SU-DHL-6 (cell line): ENCODE data around the gene ABLIM1.

ENCODE experiments used
- H2AFZ ChIP-seq: fragments of 200-600 bp; sonication (generic); 2 replicates; pipeline ENCODE4 v1.6.1; 2014; ENCODE audit warnings: low read depth, mild to moderate bottlenecking, moderate library complexity, mixed read lengths, antibody characterized with exemption, low read length; ENCODE audit not compliant: severe bottlenecking
- H3F3A ChIP-seq: fragments of 200-600 bp; shearing (Covaris generic); 2 replicates; pipeline ENCODE4 v1.6.0; 2016; ENCODE audit warnings: antibody characterized with exemption, mild to moderate bottlenecking; ENCODE audit not compliant: insufficient read depth
- H3K27ac ChIP-seq: fragments of 200-600 bp; sonication (generic); 2 replicates; pipeline ENCODE4 v1.5.1; 2016; ENCODE audit warnings: low read depth, mild to moderate bottlenecking, low read length, moderate library complexity, mixed read lengths
- H3K27me3 ChIP-seq: fragments of 200-600 bp; sonication (generic), shearing (Covaris generic); 2 replicates; pipeline ENCODE4 v1.6.0; 2014; ENCODE audit warnings: mild to moderate bottlenecking, low read length
- H3K36me3 ChIP-seq: fragments of 200-600 bp; sonication (generic); 2 replicates; pipeline ENCODE4 v1.6.1; 2014; ENCODE audit warnings: mild to moderate bottlenecking, low read length, mixed read lengths
- H3K4me2 ChIP-seq: fragments of 300-600, 200-600 bp; shearing (Covaris generic), sonication (generic); 2 replicates; pipeline ENCODE4 v1.6.0; 2014; ENCODE audit warnings: low read length, low read depth, mild to moderate bottlenecking; ENCODE audit not compliant: poor library complexity, severe bottlenecking
- H3K4me3 ChIP-seq: fragments of 200-600 bp; sonication (generic); 2 replicates; pipeline ENCODE4 v1.5.1; 2014; ENCODE audit warnings: antibody characterized with exemption, low read length, mild to moderate bottlenecking, mixed read lengths; ENCODE audit not compliant: insufficient read depth, poor library complexity, severe bottlenecking
- H3K79me2 ChIP-seq: fragments of 200-600 bp; sonication (generic); 2 replicates; pipeline ENCODE4 v1.6.1; 2014; ENCODE audit warnings: mild to moderate bottlenecking, low read length, moderate library complexity; ENCODE audit not compliant: insufficient read depth
- H3K9ac ChIP-seq: fragments of 200-600 bp; sonication (generic); 2 replicates; pipeline ENCODE4 v1.7.0; 2014; ENCODE audit warnings: mild to moderate bottlenecking, low read length
- H3K9me2 ChIP-seq: fragments of 200-600 bp; sonication (generic); replicated peaks from 2 replicates; pipeline ENCODE4 v1.6.1; 2014; ENCODE audit warnings: low read length; ENCODE audit not compliant: insufficient read depth
- H3K9me3 ChIP-seq: fragments of 200-600 bp; sonication (generic); 2 replicates; pipeline ENCODE4 v1.6.1; 2014; ENCODE audit warnings: low read length, mixed read lengths; ENCODE audit not compliant: insufficient read depth
- H4K20me1 ChIP-seq: fragments of 200-600 bp; sonication (generic); 2 replicates; pipeline ENCODE4 v1.6.1; 2014; ENCODE audit warnings: low read depth, mild to moderate bottlenecking, antibody characterized with exemption, low read length, moderate library complexity, mixed read lengths
- EZH2phosphoT487 ChIP-seq: fragments of 200-600 bp; sonication (generic), shearing (Covaris generic); conservative IDR thresholded peaks from 2 replicates; pipeline ENCODE4 v1.6.1; 2018; ENCODE audit warnings: mild to moderate bottlenecking, antibody characterized with exemption, low read length, moderate library complexity, mixed read lengths
- TF ChIP-seq, protein P1 (sequence below): fragments of 200-600 bp; sonication (generic); IDR thresholded peaks from one replicate; pipeline ENCODE4 v1.5.1; 2017; ENCODE audit warnings: antibody characterized with exemption, mild to moderate bottlenecking, low read length, moderate library complexity; ENCODE audit not compliant: insufficient read depth, poor library complexity, severe bottlenecking

The ABLIM1 gene

DNA sequence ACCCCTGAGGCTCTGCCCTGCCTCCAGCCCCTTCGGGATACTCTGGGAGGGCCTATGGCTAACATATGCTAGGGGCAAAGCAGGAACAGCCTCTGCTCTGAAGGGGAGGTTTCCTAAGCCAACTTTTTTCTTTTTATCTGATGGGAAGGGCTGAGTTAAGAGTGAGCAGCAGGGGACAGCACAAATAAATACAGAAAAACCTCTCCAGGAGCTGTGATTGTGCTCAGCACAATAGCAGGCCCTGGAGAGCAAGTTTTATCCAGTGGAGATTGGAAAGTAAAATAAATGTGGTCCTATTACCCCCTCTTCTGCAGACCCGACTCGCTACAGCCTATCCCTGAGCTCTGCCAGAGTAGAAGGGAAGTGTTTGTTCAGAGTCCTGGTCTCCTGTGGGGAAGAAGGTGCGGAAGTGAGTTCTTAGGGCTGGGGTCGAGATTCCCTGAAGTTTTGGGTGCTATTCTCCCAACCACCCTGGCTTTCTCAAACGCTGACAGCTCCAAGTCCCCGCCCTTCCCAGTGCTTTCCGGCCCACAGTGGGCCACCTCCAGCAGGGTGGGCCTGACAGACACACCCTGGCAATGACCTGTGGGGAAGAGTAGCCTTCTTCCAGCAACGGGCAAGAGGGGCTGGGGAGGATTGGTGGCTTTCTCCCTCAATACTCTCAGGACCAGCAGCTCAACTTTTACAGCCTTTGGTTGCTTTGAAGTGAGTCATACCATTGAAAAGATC, 230.8 kb downstream of the ABLIM1 start:
- no peak for TF ChIP-seq EZH2phosphoT487
- TF ChIP-seq, protein P1, sequence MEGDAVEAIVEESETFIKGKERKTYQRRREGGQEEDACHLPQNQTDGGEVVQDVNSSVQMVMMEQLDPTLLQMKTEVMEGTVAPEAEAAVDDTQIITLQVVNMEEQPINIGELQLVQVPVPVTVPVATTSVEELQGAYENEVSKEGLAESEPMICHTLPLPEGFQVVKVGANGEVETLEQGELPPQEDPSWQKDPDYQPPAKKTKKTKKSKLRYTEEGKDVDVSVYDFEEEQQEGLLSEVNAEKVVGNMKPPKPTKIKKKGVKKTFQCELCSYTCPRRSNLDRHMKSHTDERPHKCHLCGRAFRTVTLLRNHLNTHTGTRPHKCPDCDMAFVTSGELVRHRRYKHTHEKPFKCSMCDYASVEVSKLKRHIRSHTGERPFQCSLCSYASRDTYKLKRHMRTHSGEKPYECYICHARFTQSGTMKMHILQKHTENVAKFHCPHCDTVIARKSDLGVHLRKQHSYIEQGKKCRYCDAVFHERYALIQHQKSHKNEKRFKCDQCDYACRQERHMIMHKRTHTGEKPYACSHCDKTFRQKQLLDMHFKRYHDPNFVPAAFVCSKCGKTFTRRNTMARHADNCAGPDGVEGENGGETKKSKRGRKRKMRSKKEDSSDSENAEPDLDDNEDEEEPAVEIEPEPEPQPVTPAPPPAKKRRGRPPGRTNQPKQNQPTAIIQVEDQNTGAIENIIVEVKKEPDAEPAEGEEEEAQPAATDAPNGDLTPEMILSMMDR = no peak

DNA sequence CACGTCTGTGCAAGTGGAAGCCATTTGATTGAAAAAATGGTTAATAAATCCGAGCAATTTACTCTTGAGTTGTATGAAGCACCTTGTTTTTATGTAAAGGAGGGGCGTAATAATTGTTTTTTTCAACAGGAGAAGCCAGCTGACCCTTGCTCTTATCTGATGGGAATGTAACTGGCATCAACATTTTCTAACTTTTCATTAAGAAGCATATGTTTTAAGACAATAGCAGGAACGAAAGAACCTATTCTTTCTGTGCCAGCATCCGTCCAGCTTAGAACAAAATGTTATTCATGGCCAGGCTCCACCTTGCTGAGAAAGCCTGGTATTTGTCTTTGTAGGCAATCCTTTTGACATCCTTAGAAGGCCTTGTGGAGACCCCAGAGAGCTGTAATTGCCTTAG, 231.6 kb downstream of the ABLIM1 start:
- Histone ChIP-seq H3K36me3 (no peaks in the 10 kb centered on the region), H4K20me1 (no peaks in the 10 kb centered on the region), H3K4me2 (no peak overlapping the region), H2AFZ (no peak overlapping the region), H3K27me3 (no peaks in the 10 kb centered on the region), H3K4me3 (no peak overlapping the region), H3K27ac (no peak overlapping the region), H3F3A (no peaks in the 10 kb centered on the region), H3K79me2 (no peaks in the 10 kb centered on the region), H3K9me3 (no peaks in the 10 kb centered on the region), H3K9me2 (no peaks in the 10 kb centered on the region), H3K9ac (no peak overlapping the region)
- TF ChIP-seq EZH2phosphoT487 = no peak
- TF ChIP-seq, protein P1 = no peak

More for the DNA sequence above, 230.8 kb downstream of the ABLIM1 start:
- no peak overlapping the region for H3K4me2 ChIP-seq
- H3K79me2 ChIP-seq = no peaks in the 10 kb centered on the region
- H3K9me3 ChIP-seq = no peaks in the 10 kb centered on the region
- H3K36me3 ChIP-seq = no peaks in the 10 kb centered on the region
- H3K27ac ChIP-seq = no peak overlapping the region
- H3F3A ChIP-seq = no peaks in the 10 kb centered on the region
- no peak overlapping the region for H3K4me3 ChIP-seq
- H4K20me1 ChIP-seq = no peaks in the 10 kb centered on the region
- no peak overlapping the region for H2AFZ ChIP-seq
- H3K9me2 ChIP-seq = no peaks in the 10 kb centered on the region
- no peak overlapping the region for H3K9ac ChIP-seq
- no peaks in the 10 kb centered on the region for H3K27me3 ChIP-seq

DNA sequence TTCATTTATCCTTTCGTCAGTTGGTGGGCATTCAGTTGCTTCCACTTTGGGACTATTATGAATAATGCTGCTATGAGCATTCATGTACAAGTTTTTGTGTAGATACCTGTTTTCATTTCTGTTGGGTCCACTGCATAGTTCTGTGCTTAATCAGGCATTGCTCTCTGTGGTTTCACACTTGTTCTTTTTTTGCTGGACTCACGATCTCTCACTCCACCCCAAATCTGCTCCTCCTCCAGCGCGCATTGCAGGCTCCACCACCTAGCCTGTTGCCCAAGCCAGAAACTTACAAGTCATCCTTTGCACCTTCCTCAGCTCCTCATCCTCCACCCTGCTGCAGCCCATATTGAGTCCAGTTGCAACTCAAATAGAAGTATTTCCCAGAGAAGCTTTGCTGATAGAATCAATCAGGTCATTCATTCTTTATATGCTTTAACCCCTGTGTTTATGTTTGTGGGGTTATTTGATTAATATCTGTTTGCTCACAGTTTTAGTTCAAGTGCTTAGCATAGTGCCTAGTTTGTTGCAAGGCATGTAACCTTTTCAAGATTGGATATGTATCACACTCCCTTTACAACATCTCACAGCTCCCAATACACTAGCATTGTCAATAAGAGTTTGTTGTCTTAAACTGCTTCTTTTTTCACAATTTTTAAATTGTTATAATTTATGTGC, 237.1 kb downstream of the ABLIM1 start:
- Histone ChIP-seq H3K79me2 (no peaks in the 10 kb centered on the region), H3F3A (no peaks in the 10 kb centered on the region), H3K27ac (no peak overlapping the region), H3K4me3 (no peak overlapping the region), H3K9me2 (no peaks in the 10 kb centered on the region), H4K20me1 (no peaks in the 10 kb centered on the region), H3K27me3 (no peaks in the 10 kb centered on the region), H2AFZ (no peak overlapping the region), H3K4me2 (no peak overlapping the region), H3K9me3 (no peaks in the 10 kb centered on the region), H3K9ac (no peak overlapping the region), H3K36me3 (no peaks in the 10 kb centered on the region)
- no peak for TF ChIP-seq EZH2phosphoT487
- TF ChIP-seq, protein P1 = no peak
